ENCODE measurements around the gene CPD.
"Not testable (repeated sequence)": the region's sequence is repeated elsewhere in the genome, so short reads cannot be mapped to it uniquely, and the experiment has no call there.

GRCh38 chr17:30343244-30343643 is 35.5 kb upstream of the CPD start:
- TF ChIP-seq, protein P1, sequence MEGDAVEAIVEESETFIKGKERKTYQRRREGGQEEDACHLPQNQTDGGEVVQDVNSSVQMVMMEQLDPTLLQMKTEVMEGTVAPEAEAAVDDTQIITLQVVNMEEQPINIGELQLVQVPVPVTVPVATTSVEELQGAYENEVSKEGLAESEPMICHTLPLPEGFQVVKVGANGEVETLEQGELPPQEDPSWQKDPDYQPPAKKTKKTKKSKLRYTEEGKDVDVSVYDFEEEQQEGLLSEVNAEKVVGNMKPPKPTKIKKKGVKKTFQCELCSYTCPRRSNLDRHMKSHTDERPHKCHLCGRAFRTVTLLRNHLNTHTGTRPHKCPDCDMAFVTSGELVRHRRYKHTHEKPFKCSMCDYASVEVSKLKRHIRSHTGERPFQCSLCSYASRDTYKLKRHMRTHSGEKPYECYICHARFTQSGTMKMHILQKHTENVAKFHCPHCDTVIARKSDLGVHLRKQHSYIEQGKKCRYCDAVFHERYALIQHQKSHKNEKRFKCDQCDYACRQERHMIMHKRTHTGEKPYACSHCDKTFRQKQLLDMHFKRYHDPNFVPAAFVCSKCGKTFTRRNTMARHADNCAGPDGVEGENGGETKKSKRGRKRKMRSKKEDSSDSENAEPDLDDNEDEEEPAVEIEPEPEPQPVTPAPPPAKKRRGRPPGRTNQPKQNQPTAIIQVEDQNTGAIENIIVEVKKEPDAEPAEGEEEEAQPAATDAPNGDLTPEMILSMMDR (IDR thresholded peaks at IDR 0.05), result not testable (repeated sequence)
- not testable (repeated sequence) for TF ChIP-seq POLR2A, EP300, POLR2AphosphoS5 (IDR thresholded peaks at IDR 0.05)

Data from sigmoid colon (tissue), 4 donors.